GM12878 (cell line): ENCODE measurements around the gene SUPT3H. TPM values are rescaled to one million over a fixed set of nuclear protein-coding genes. Genes with fewer than 3 reads are reported as not detected.

Source experiments
- ATAC-seq: fragments of 200-7000 bp; cut with Tn5 transposase; 3 replicates; pipeline ENCODE4 v1.9.1; 2020; ENCODE audit warnings: mild to moderate bottlenecking, moderate library complexity
- BruUV-seq: library from RNA; stranded (reverse); fragments of 400-500 nt; replicated peaks from 2 replicates; lab custom pipeline; 2021; lab: Mats Ljungman, UMichigan
- CTCF ChIA-PET: fragments of 300-600 bp; sonication (Branson Sonifier 250); formaldehyde crosslinking; extraction: SDS; loops from one replicate; lab custom pipeline; 2021; ENCODE audit warnings: inconsistent platforms; lab: Yijun Ruan, JAX
- POLR2A ChIA-PET: fragments of 350-600 bp; formaldehyde crosslinking; extraction: SDS; loops from one replicate; lab custom pipeline; 2021; ENCODE audit warnings: inconsistent platforms; lab: Charles Lee
- RAD21 ChIA-PET: fragments of 300-600 bp; sonication (Branson Sonifier 250); formaldehyde crosslinking; loops from one replicate; lab custom pipeline; 2023; ENCODE audit warnings: antibody characterized with exemption; ENCODE audit not compliant: unreplicated experiment; lab: Charles Lee
- SMC1A ChIA-PET: fragments of 300-600 bp; sonication (Branson Sonifier 250); formaldehyde crosslinking; loops from one replicate; lab custom pipeline; 2023; ENCODE audit not compliant: unreplicated experiment, uncharacterized antibody; lab: Charles Lee
- DNase-seq: peaks from one replicate; pipeline ENCODE4 v3.0.0-alpha.2; 2011; ENCODE audit warnings: low read depth, low spot score
- FAIRE-seq: peaks from 3 replicates; lab custom pipeline; 2011; peaks lifted over from hg19 to GRCh38; lab: Jason Lieb, UNC
- H2AFZ ChIP-seq: 2 replicates; pipeline ENCODE4 v1.6.0; 2011; ENCODE audit warnings: low read depth, low read length, control low read depth; ENCODE audit not compliant: control insufficient read depth
- H3K27ac ChIP-seq: 2 replicates; pipeline ENCODE4 v1.5.1; 2011; ENCODE audit warnings: control low read depth; ENCODE audit not compliant: control insufficient read depth, insufficient read depth
- H3K27me3 ChIP-seq, 2 experiments: replicated peaks in 1 of 2; 2 replicates each; pipeline versions ENCODE4 v1.6.0 to v1.6.1; 2011; ENCODE audit warnings: low read length in 1 of 2; ENCODE audit not compliant: control insufficient read depth in 2 of 2, insufficient read depth in 2 of 2
- H3K36me3 ChIP-seq, 2 experiments: 2 replicates each; pipeline ENCODE4 v1.5.1; 2011; ENCODE audit warnings: low read length in 1 of 2; ENCODE audit not compliant: control insufficient read depth in 2 of 2, insufficient read depth in 2 of 2
- H3K4me1 ChIP-seq: 2 replicates; pipeline ENCODE4 v1.6.1; 2011; ENCODE audit warnings: mild to moderate bottlenecking, low read length, moderate library complexity, mixed read lengths; ENCODE audit not compliant: control insufficient read depth, insufficient read depth
- H3K4me2 ChIP-seq: 2 replicates; pipeline ENCODE4 v1.6.0; 2011; ENCODE audit warnings: control low read depth; ENCODE audit not compliant: control insufficient read depth, insufficient read depth
- H3K4me3 ChIP-seq: fragments of 200-600 bp; sonication (generic); 2 replicates; pipeline ENCODE4 v1.5.1; 2016
- H3K79me2 ChIP-seq: 2 replicates; pipeline ENCODE4 v1.6.0; 2011; ENCODE audit warnings: low read length; ENCODE audit not compliant: control insufficient read depth, insufficient read depth
- H3K9ac ChIP-seq: 2 replicates; pipeline ENCODE4 v1.8.0; 2011; ENCODE audit warnings: low read length, control low read depth, mixed read lengths; ENCODE audit not compliant: control insufficient read depth, insufficient read depth
- H3K9me3 ChIP-seq: replicated peaks from 3 replicates; pipeline ENCODE4 v1.5.1; 2011; ENCODE audit warnings: mild to moderate bottlenecking, low read length; ENCODE audit not compliant: control insufficient read depth, insufficient read depth
- H4K20me1 ChIP-seq: 2 replicates; pipeline ENCODE4 v1.6.0; 2011; ENCODE audit not compliant: control insufficient read depth, insufficient read depth
- BMI1 ChIP-seq: fragments of 450-650 bp; IDR thresholded peaks from 2 replicates; pipeline ENCODE4 v1.6.1; 2016; ENCODE audit warnings: mild to moderate bottlenecking, moderate library complexity, borderline replicate concordance
- BRCA1 ChIP-seq: IDR thresholded peaks from 2 replicates; pipeline ENCODE4 v1.6.1; 2011; ENCODE audit warnings: low read depth, low read length, improper control_type of control experiment
- EED ChIP-seq: sonication (generic); IDR thresholded peaks from 2 replicates; pipeline ENCODE4 v1.6.1; 2016; ENCODE audit warnings: antibody characterized with exemption, low read depth
- EP300 ChIP-seq, 2 experiments: fragments of 150-350 bp in 1 of 2; IDR thresholded peaks; 2 replicates each; pipeline ENCODE4 v1.6.1; 2011 to 2012; ENCODE audit warnings: low read depth in 2 of 2, low read length in 2 of 2, borderline replicate concordance in 1 of 2, improper control_type of control experiment in 1 of 2, inconsistent platforms in 1 of 2; ENCODE audit not compliant: control insufficient read depth in 1 of 2
- JUNB ChIP-seq: IDR thresholded peaks from 2 replicates; pipeline ENCODE4 v1.6.1; 2016; ENCODE audit warnings: antibody characterized with exemption, mild to moderate bottlenecking
- KDM1A ChIP-seq: fragments of 200-600 bp; sonication (generic); IDR thresholded peaks from 2 replicates; pipeline ENCODE4 v1.6.1; 2016; ENCODE audit warnings: borderline replicate concordance
- MYB ChIP-seq: fragments of 150-350 bp; IDR thresholded peaks from 2 replicates; pipeline ENCODE4 v1.6.1; 2014; ENCODE audit warnings: mild to moderate bottlenecking, low read depth, low read length, borderline replicate concordance
- PML ChIP-seq: IDR thresholded peaks from 2 replicates; pipeline ENCODE4 v1.6.1; 2012; ENCODE audit warnings: low read length, inconsistent platforms
- RB1 ChIP-seq: fragments of 450-650 bp; formaldehyde crosslinking; IDR thresholded peaks from 2 replicates; pipeline ENCODE4 v1.6.1; 2017; ENCODE audit warnings: mild to moderate bottlenecking, borderline replicate concordance
- SMC3 ChIP-seq: IDR thresholded peaks from 2 replicates; pipeline ENCODE4 v1.6.1; 2011; ENCODE audit warnings: low read length, improper control_type of control experiment, borderline replicate concordance
- WGBS: methylation state at CpG from one replicate; pipeline ENCODE4 v1.1.6; 2016; ENCODE audit warnings: low lambda C conversion rate; ENCODE audit not compliant: insufficient replicate concordance, insufficient coverage; ENCODE audit errors: missing lambda C conversion rate; 5-methylcytosine and 5-hydroxymethylcytosine counted together
- in situ Hi-C: fragments of 300-500 bp; cut with MboI; formaldehyde crosslinking; loops from 9 replicates; pipeline ENCODE4 v1.14.3; 2018; ENCODE audit warnings: mixed read lengths
- intact Hi-C: fragments of 100-400 bp; cut with micrococcal nuclease; formaldehyde crosslinking; loops from one replicate; pipeline ENCODE4 v1.14.2; 2022; ENCODE audit not compliant: unreplicated experiment
- polyA plus RNA-seq, 11 experiments: library from polyadenylated mRNA; depleted of rRNA in 4 of 11; unstranded in 6 of 11; stranded (reverse) in 5 of 11; fragments of >200 nt; fragmentation: Nextera tagmentation in 4 of 11; fragmentation: Illumina TruSeq in 1 of 11; extraction: Ambion mirVana in 4 of 11; extraction: Trizol in 1 of 11; gene quantifications; 1 replicate in 1 of 11; 2 replicates in 10 of 11; pipeline versions ENCODE4 v1.2.1 to v1.2.3, GENCODE V29; 2011 to 2016; ENCODE audit warnings: inconsistent platforms in 2 of 11, missing spikeins in 2 of 11, low read depth in 1 of 11
- total RNA-seq, 4 experiments: library from RNA; depleted of rRNA in 3 of 4; stranded (reverse); fragments of >200 nt in 3 of 4; fragmentation: Illumina TruSeq in 1 of 4; extraction: Trizol in 1 of 4; gene quantifications; 2 replicates each; pipeline versions ENCODE4 v1.2.1 to v1.2.3, GENCODE V29; 2013 to 2021
- TF ChIP-seq, protein P1 (sequence below): IDR thresholded peaks from 2 replicates; pipeline ENCODE4 v1.6.1; 2011; ENCODE audit warnings: borderline replicate concordance, low read depth, mild to moderate bottlenecking, moderate library complexity, low read length; ENCODE audit not compliant: insufficient read depth, poor library complexity, severe bottlenecking
- TF ChIP-seq, protein P2 (sequence below): fragments of 450-650 bp; IDR thresholded peaks from 2 replicates; pipeline ENCODE4 v1.6.1; 2018; ENCODE audit warnings: mild to moderate bottlenecking, low read depth, moderate library complexity; ENCODE audit not compliant: partially characterized antibody

Gene SUPT3H
- total and polyA plus RNA-seq, 10 of the 15 experiments (the other 5 are each of a cell fraction or from before 2014, with no cell fraction given) = 0.51 to 3.7 (median 2.0) TPM

DNA sequence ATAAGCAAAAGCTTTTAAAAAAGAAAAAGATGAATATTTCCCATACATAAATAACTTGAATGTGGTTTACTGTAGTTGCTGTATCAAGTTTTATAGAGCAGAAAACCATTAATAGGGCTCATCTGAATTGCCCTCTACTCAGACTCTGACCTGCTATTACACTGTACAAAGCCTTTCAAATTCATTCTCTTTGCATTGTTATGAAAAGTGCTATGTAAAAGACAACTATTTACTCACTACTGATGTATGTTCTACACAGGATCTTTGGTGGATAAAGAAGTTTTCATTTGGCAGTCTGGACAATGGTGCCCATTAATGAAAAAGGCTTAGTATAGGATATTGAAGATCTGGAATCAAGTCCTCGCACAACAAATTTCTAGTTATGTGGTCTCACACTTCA, 248.7 kb downstream of the SUPT3H start:
- no peak for DNase-seq
- Histone ChIP-seq H3K27ac (no peak overlapping the region), H3K36me3 (no peaks in the 10 kb centered on the region), H3K9ac (no peak overlapping the region), H3K4me2 (no peak overlapping the region), H3K27me3 (no peaks in the 10 kb centered on the region), H3K9me3 (no peaks in the 10 kb centered on the region), H3K79me2 (no peaks in the 10 kb centered on the region), H2AFZ (no peak overlapping the region)
- BruUV-seq = no TSS peak
- CTCF ChIA-PET = no interaction called here
- intact Hi-C loops = no loop called here
- TF ChIP-seq, protein P1, sequence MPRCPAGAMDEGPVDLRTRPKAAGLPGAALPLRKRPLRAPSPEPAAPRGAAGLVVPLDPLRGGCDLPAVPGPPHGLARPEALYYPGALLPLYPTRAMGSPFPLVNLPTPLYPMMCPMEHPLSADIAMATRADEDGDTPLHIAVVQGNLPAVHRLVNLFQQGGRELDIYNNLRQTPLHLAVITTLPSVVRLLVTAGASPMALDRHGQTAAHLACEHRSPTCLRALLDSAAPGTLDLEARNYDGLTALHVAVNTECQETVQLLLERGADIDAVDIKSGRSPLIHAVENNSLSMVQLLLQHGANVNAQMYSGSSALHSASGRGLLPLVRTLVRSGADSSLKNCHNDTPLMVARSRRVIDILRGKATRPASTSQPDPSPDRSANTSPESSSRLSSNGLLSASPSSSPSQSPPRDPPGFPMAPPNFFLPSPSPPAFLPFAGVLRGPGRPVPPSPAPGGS = no peak
- no peak for TF ChIP-seq BRCA1
- no peak for TF ChIP-seq MYB
- no peak for TF ChIP-seq JUNB
- TF ChIP-seq PML = no peak
- no peak for TF ChIP-seq BMI1
- TF ChIP-seq, all 136 proteins: peak for 0
- 86% methylated on average over 1 of the region's 1 CpG for WGBS
- H3K4me1 ChIP-seq = no peaks in the 10 kb centered on the region
- ChIA-PET SMC1A (no interaction called here), RAD21 (no interaction called here), POLR2A (no interaction called here)
- H4K20me1 ChIP-seq = no peaks in the 10 kb centered on the region
- FAIRE-seq (no peak), ATAC-seq (no peak)
- in situ Hi-C loops = no loop called here
- H3K4me3 ChIP-seq = no peak overlapping the region

- ChIA-PET SMC1A (interaction anchor here (0.6 to 1.3 kb wide), 4 partner anchors 9 to 41 kb away, joined by 3 to 4 read pairs (median 3); no protein-coding TSS in a partner anchor), POLR2A (interaction anchor here (0.5 kb wide), 1 partner anchor 365 kb away, joined by 6 read pairs; no protein-coding TSS in a partner anchor), RAD21 (no interaction called here), CTCF (no interaction called here)
- Histone ChIP-seq H3K27me3 (no peaks in the 10 kb centered on the region), H3K9ac (no peak overlapping the region), H2AFZ (no peak overlapping the region), H3K79me2 (no peaks in the 10 kb centered on the region), H3K4me2 (no peak overlapping the region), H3K4me1 (no peaks in the 10 kb centered on the region), H3K9me3 (no peaks in the 10 kb centered on the region), H3K36me3 (no peaks in the 10 kb centered on the region), H3K27ac (no peak overlapping the region), H4K20me1 (no peaks in the 10 kb centered on the region), H3K4me3 (no peak overlapping the region)
- BruUV-seq = no TSS peak
- 23% methylated on average over 2 of the region's 2 CpGs for WGBS
- ATAC-seq (no peak), DNase-seq (no peak), FAIRE-seq (no peak)
- intact Hi-C loops (no loop called here), in situ Hi-C loops (no loop called here)
- TF ChIP-seq EP300 (IDR thresholded peaks at IDR 0.05; ENCODE audit: borderline replicate concordance in 1 of 2, control insufficient read depth in 1 of 2, low read depth in 2 of 2, low read length in 2 of 2) = no peak
- TF ChIP-seq, protein P2, sequence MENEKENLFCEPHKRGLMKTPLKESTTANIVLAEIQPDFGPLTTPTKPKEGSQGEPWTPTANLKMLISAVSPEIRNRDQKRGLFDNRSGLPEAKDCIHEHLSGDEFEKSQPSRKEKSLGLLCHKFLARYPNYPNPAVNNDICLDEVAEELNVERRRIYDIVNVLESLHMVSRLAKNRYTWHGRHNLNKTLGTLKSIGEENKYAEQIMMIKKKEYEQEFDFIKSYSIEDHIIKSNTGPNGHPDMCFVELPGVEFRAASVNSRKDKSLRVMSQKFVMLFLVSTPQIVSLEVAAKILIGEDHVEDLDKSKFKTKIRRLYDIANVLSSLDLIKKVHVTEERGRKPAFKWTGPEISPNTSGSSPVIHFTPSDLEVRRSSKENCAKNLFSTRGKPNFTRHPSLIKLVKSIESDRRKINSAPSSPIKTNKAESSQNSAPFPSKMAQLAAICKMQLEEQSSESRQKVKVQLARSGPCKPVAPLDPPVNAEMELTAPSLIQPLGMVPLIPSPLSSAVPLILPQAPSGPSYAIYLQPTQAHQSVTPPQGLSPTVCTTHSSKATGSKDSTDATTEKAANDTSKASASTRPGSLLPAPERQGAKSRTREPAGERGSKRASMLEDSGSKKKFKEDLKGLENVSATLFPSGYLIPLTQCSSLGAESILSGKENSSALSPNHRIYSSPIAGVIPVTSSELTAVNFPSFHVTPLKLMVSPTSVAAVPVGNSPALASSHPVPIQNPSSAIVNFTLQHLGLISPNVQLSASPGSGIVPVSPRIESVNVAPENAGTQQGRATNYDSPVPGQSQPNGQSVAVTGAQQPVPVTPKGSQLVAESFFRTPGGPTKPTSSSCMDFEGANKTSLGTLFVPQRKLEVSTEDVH = no peak
- no peak for TF ChIP-seq SMC3
- TF ChIP-seq EED = no peak
- TF ChIP-seq KDM1A = no peak
- TF ChIP-seq RB1 = no peak
Observed at GRCh38 chr6:45127185-45127584, 250.5 kb downstream of the SUPT3H start.
